Fibroblast of pulmonary artery (primary cell): ENCODE data around the gene MAT2A.

ENCODE experiments used
- DNase-seq: peaks from one replicate; pipeline ENCODE4 v3.0.0-alpha.2; 2010; ENCODE audit warnings: low read depth
- H3K4me3 ChIP-seq: replicated peaks from 2 replicates; pipeline ENCODE4 v1.5.1; 2011; ENCODE audit warnings: low read depth, mild to moderate bottlenecking, control low read depth, low read length, moderate library complexity
- CTCF ChIP-seq: IDR thresholded peaks from 2 replicates; pipeline ENCODE4 v1.5.1; 2011; ENCODE audit warnings: mild to moderate bottlenecking, control low read depth, low read length, inconsistent platforms; ENCODE audit errors: missing control alignments

Gene MAT2A

GRCh38 chr2:85580206-85580605 lies 41.2 kb downstream of the MAT2A start:
- DNase-seq: no peak
- H3K4me3 ChIP-seq: no peak overlapping the region
- no peak for TF ChIP-seq CTCF

GRCh38 chr2:85582492-85582891 lies 43.5 kb downstream of the MAT2A start:
- no peak for DNase-seq
- no peak for TF ChIP-seq CTCF
- no peak overlapping the region for H3K4me3 ChIP-seq

- no peak for DNase-seq
- TF ChIP-seq CTCF: no peak
- H3K4me3 ChIP-seq: peak overlapping the region; percentile 57
Measured at GRCh38 chr2:85583667-85584353, 44.8 kb downstream of the MAT2A start.

- no peak for DNase-seq
- no peak for TF ChIP-seq CTCF
- H3K4me3 ChIP-seq: peak within 1 kb of the TSS; percentile 57
Measured at GRCh38 chr2:85584354-85584856, 45.4 kb downstream of the MAT2A start, which contains the start of gene VAMP5. Gene VAMP5 (plus strand): TSS chr2:85584431. CDS start chr2:85584491, 60 bp downstream.

GRCh38 chr2:85584857-85585780 lies 46.2 kb downstream of the MAT2A start:
- peak; percentile 68 for DNase-seq
- TF ChIP-seq CTCF: no peak
- H3K4me3 ChIP-seq: peak overlapping the region; percentile 57

- DNase-seq: peak; percentile 36
- no peak for TF ChIP-seq CTCF
- H3K4me3 ChIP-seq: no peak overlapping the region
Measured at GRCh38 chr2:85585781-85586105, 46.8 kb downstream of the MAT2A start.
